ENCODE results near the gene NUDT1. TPM values are rescaled to one million over a fixed set of nuclear protein-coding genes. Genes with fewer than 3 reads are reported as not detected.

The NUDT1 gene
- total and polyA plus RNA-seq, 12 donors = 2.5 to 17.3 (median 8.7) TPM

DNA sequence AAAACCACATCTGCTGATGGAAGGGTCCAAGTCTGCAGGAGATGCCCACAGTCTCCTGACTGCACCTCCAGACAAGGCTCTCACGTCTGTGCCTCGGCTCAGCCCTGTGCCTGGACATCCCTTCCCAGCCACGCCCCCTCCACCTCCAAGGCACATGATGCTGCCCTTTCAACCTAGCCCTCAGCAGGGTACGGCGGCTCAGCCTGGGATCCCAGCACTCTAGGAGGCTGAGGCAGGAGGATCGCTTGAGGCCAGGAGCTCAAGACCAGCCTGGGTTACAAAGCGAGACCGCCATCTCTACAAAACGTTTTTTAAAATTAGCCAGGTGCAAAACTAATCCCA, 23.6 kb upstream of the NUDT1 start:
- DNase-seq = no peak
- Histone ChIP-seq H3K4me3 (no peak overlapping the region), H3K4me1 (replicated peaks in 1 of 2) (no peaks in the 10 kb centered on the region), H3K9me3 (replicated peaks in 1 of 3) (no peaks in the 10 kb centered on the region), H3K27me3 (no peaks in the 10 kb centered on the region), H3K36me3 (replicated peaks in 1 of 2) (peaks cover 0 to 52% of the 10 kb centered on the region in 2 donors), H3K27ac (no peak overlapping the region)
- TF ChIP-seq, protein P1, sequence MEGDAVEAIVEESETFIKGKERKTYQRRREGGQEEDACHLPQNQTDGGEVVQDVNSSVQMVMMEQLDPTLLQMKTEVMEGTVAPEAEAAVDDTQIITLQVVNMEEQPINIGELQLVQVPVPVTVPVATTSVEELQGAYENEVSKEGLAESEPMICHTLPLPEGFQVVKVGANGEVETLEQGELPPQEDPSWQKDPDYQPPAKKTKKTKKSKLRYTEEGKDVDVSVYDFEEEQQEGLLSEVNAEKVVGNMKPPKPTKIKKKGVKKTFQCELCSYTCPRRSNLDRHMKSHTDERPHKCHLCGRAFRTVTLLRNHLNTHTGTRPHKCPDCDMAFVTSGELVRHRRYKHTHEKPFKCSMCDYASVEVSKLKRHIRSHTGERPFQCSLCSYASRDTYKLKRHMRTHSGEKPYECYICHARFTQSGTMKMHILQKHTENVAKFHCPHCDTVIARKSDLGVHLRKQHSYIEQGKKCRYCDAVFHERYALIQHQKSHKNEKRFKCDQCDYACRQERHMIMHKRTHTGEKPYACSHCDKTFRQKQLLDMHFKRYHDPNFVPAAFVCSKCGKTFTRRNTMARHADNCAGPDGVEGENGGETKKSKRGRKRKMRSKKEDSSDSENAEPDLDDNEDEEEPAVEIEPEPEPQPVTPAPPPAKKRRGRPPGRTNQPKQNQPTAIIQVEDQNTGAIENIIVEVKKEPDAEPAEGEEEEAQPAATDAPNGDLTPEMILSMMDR (IDR thresholded peaks at IDR 0.05) = no peak
- TF ChIP-seq POLR2A (IDR thresholded peaks at IDR 0.05) = no peak
- intact Hi-C loops (cut with DNase I) = loop anchor here (10.0 kb wide), 2 partner anchors 624 to 644 kb away; partner anchors contain the start of gene PSMG3 (in 1 of the 2)
- 86 to 92% (median 90%) methylated on average over 8 to 9 of the region's 9 CpGs for WGBS, 4 donors

DNA sequence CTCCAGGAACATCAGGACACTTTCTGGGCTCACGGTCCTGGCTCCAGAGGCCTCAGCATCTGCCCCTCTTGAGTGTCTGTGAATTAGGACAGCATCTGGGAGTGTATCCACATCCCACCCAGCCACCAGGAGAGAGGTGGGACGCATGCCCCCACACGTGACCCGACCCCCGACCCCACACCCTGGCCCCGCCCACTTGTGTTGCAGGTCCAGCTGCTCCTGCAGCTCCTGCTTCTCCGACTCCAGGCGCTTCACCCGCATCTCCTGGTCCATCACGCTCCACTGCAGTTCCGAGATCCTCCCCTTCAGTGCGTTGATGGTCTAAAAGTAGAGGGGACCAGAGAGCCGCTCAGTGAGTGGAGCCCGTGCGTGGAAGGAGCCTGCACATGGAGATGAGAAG, 22.9 kb upstream of the NUDT1 start:
- Histone ChIP-seq H3K36me3 (replicated peaks in 1 of 2) (peaks cover 0 to 48% of the 10 kb centered on the region in 2 donors), H3K4me1 (replicated peaks in 1 of 2) (no peaks in the 10 kb centered on the region), H3K27me3 (no peaks in the 10 kb centered on the region), H3K27ac (no peak overlapping the region), H3K9me3 (replicated peaks in 1 of 3) (no peaks in the 10 kb centered on the region), H3K4me3 (no peak overlapping the region)
- intact Hi-C loops (cut with DNase I) = loop anchor here (10.0 kb wide), 2 partner anchors 624 to 644 kb away; partner anchors contain the start of gene PSMG3 (in 1 of the 2)
- WGBS, 4 donors = 82 to 94% (median 89%) methylated on average over 12 to 15 of the region's 15 CpGs
- TF ChIP-seq POLR2A (IDR thresholded peaks at IDR 0.05) = no peak
- TF ChIP-seq, protein P1 (IDR thresholded peaks at IDR 0.05) = no peak
- DNase-seq = no peak

DNA sequence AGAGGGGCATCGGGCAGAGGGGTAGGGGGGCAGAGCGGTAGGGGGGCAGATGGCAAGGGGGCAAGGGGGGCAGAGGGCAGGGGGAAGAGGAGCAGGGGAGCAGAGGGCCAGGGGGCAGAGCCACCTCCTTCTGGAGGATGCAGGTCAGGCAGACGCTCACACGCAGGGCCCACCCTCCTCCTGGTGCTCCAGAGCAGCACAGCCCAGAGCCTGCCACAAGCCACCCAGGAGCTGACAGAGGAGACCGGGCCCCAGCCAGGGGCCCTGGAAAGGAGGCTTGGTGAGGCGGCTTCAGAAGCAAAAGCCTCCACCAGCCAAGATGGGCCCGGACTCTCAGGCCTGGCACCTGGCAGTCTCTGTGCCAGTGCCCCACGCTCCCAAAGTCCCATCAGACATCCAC, 22.4 kb upstream of the NUDT1 start:
- no peak for TF ChIP-seq POLR2A (IDR thresholded peaks at IDR 0.05)
- TF ChIP-seq, protein P1 (IDR thresholded peaks at IDR 0.05) = no peak
- Histone ChIP-seq H3K27me3 (no peaks in the 10 kb centered on the region), H3K36me3 (replicated peaks in 1 of 2) (peaks cover 0 to 45% of the 10 kb centered on the region in 2 donors), H3K4me3 (no peak overlapping the region), H3K4me1 (replicated peaks in 1 of 2) (no peaks in the 10 kb centered on the region), H3K27ac (no peak overlapping the region), H3K9me3 (replicated peaks in 1 of 3) (no peaks in the 10 kb centered on the region)
- 86 to 100% (median 95%) methylated on average over 5 to 8 of the region's 8 CpGs for WGBS, 4 donors
- intact Hi-C loops (cut with DNase I) = loop anchor here (10.0 kb wide), 2 partner anchors 625 to 645 kb away; partner anchors contain the start of gene PSMG3 (in 1 of the 2)
- DNase-seq = no peak

DNA sequence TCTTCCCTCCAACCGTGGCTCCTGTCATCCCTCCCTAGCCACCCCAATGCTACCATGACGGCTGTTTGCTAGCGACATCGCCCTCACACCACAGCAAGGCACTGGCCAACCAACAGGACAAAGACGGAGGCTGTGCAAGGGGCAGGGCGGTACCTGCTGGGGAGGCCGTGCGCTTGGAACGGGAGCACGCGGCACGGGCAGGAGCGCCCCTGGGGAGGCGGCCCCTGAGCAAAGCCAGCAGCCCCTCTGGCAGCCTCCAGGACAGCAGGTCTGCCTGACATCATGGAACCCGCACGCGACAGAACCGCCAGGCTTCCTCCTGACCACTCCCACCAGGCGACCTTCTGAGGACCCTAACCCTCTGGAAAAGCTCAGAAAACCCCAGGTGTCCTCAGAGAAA, 22.0 kb upstream of the NUDT1 start:
- no peak overlapping the region for H3K27ac ChIP-seq
- DNase-seq = no peak
- no peaks in the 10 kb centered on the region for H3K27me3 ChIP-seq
- H3K4me1 ChIP-seq (replicated peaks in 1 of 2) = no peaks in the 10 kb centered on the region
- no peak overlapping the region for H3K4me3 ChIP-seq
- intact Hi-C loops (cut with DNase I) = no loop called here
- 91 to 97% (median 95%) methylated on average over 10 to 19 of the region's 19 CpGs for WGBS, 4 donors
- H3K9me3 ChIP-seq (replicated peaks in 1 of 3) = no peaks in the 10 kb centered on the region
- TF ChIP-seq, protein P1 (IDR thresholded peaks at IDR 0.05) = no peak
- no peak for TF ChIP-seq POLR2A (IDR thresholded peaks at IDR 0.05)
- H3K36me3 ChIP-seq (replicated peaks in 1 of 2) = peaks cover 0 to 49% of the 10 kb centered on the region in 2 donors
